Loucy (cell line): ENCODE results near the gene TTC39B.

Experiments used
- CTCF ChIP-seq: fragments of 200-600 bp; sonication (generic); conservative IDR thresholded peaks from 2 replicates; pipeline ENCODE4 v1.5.1; 2014; ENCODE audit warnings: mild to moderate bottlenecking, antibody characterized with exemption, low read length
- EZH2phosphoT487 ChIP-seq: fragments of 200-600 bp; IDR thresholded peaks from 2 replicates; pipeline ENCODE4 v1.6.1; 2018; ENCODE audit warnings: antibody characterized with exemption, mild to moderate bottlenecking, moderate library complexity, borderline replicate concordance

DNA sequence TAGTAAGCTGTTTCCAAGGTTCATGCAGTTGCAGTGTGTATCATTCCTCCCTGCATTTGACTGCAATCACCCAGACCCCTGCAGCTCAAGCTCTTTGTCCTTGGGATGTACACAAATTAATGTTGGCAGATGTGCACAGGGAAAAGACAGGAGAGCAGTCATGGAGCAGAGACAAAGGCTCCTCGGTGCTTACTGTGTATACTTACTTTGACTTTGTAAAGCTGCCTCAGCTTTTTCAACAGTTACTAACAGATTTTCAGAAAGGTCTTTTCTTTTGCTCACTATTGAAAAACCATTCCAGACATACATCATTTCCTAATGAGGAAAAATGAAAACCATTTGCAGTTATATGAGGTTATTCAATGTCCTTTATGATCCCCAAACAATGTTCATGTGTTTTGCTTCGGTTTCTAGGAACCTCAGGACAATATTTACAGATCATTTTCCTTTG is 124.9 kb downstream of the TTC39B start:
- TF ChIP-seq CTCF (no peak), EZH2phosphoT487 (no peak)
